Ishikawa (cell line): ENCODE data around the gene GSAP.

ENCODE experiments used
- CREB1 ChIP-seq: IDR thresholded peaks from 2 replicates; pipeline ENCODE4 v1.6.1; 2012; ENCODE audit warnings: low read depth
- EP300 ChIP-seq: IDR thresholded peaks from 2 replicates; pipeline ENCODE4 v1.6.1; 2012; ENCODE audit warnings: borderline replicate concordance
- NFIC ChIP-seq: IDR thresholded peaks from 2 replicates; pipeline ENCODE4 v1.6.1; 2012
- RAD21 ChIP-seq: IDR thresholded peaks from 2 replicates; pipeline ENCODE4 v1.6.1; 2012; ENCODE audit warnings: low read depth
- REST ChIP-seq: IDR thresholded peaks from 2 replicates; pipeline ENCODE4 v1.6.1; 2012; ENCODE audit warnings: low read depth, mild to moderate bottlenecking
- TAF1 ChIP-seq: IDR thresholded peaks from 2 replicates; pipeline ENCODE4 v1.6.1; 2012; ENCODE audit warnings: low read depth, mild to moderate bottlenecking
- TCF12 ChIP-seq: IDR thresholded peaks from 2 replicates; pipeline ENCODE4 v1.6.1; 2012; ENCODE audit warnings: low read depth
- TEAD4 ChIP-seq: IDR thresholded peaks from 2 replicates; pipeline ENCODE4 v1.6.1; 2012
- USF1 ChIP-seq: IDR thresholded peaks from 2 replicates; pipeline ENCODE4 v1.6.1; 2012
- YY1 ChIP-seq: IDR thresholded peaks from 2 replicates; pipeline ENCODE4 v1.6.1; 2012; ENCODE audit warnings: low read depth
- ZBTB7A ChIP-seq: IDR thresholded peaks from 2 replicates; pipeline ENCODE4 v1.6.1; 2012; ENCODE audit warnings: low read depth

GRCh38 chr7:77337456-77337990 lies 78.6 kb downstream of the GSAP start:
- TF ChIP-seq USF1 (no peak), REST (no peak), EP300 (no peak), RAD21 (no peak), ZBTB7A (no peak), YY1 (no peak), NFIC (no peak), CREB1 (no peak), TEAD4 (no peak), TCF12 (no peak), TAF1 (no peak)
